ENCODE measurements around the gene UHRF1.
"Not testable (repeated sequence)": the region's sequence is repeated elsewhere in the genome, so short reads cannot be mapped to it uniquely, and the experiment has no call there.

Gene UHRF1

DNA sequence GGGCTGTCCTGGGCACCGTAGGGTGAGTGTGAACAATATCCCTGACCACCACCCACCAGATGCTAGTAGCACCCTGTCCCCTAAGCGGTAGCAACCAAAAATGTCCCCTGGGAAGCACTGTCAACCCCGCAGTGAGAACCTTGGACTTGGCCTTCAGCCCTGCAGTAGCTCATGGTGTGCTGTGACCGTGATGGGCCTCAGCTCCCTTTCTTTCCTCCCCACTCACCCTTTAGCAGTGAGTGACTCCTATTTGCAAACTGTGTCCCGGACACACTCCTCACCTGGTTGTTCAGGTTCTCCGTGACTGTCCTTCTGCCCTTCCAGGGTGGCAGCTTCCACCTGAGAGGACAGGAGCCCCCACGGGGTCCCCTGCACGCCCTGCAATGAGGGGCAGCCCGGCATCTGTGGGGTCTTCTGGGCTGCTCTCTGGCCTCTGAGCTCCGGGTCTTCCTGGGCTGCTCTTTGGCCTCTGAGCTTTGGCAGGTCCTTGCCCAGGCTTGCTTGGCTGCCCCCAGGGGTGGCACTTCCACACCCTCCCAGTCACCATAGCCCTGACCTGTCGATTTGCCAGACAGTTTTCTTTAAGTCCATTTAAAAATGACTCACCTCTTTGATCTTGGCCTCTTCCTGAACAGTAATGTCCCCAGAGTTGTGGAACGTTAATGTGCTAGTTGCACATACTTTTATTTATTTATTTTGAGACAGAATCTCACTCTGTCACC lies 63.4 kb downstream of the UHRF1 start:
- H3K4me1 ChIP-seq (ENCODE audit: insufficient read depth, low read length, poor library complexity, severe bottlenecking): peaks cover 30% of the 10 kb centered on the region
- peak overlapping the region; percentile 99 for H3K4me2 ChIP-seq (ENCODE audit: low read depth, low read length, poor library complexity, severe bottlenecking)
- peaks cover 14% of the 10 kb centered on the region; the same call in 1 of the 2 replicates for H3K36me3 ChIP-seq (ENCODE audit: insufficient read depth, low read length)
- H3K79me2 ChIP-seq (ENCODE audit: insufficient read depth, low read length): peaks cover 82% of the 10 kb centered on the region
- H3K9me3 ChIP-seq (ENCODE audit: insufficient read depth, low read depth, low read length): no peaks in the 10 kb centered on the region
- H3K9me2 ChIP-seq (replicated peaks; ENCODE audit: low read depth, low read length): no peaks in the 10 kb centered on the region
- no peak for TF ChIP-seq EZH2phosphoT487 (IDR thresholded peaks at IDR 0.05; ENCODE audit: borderline replicate concordance)
- TF ChIP-seq, protein P1, sequence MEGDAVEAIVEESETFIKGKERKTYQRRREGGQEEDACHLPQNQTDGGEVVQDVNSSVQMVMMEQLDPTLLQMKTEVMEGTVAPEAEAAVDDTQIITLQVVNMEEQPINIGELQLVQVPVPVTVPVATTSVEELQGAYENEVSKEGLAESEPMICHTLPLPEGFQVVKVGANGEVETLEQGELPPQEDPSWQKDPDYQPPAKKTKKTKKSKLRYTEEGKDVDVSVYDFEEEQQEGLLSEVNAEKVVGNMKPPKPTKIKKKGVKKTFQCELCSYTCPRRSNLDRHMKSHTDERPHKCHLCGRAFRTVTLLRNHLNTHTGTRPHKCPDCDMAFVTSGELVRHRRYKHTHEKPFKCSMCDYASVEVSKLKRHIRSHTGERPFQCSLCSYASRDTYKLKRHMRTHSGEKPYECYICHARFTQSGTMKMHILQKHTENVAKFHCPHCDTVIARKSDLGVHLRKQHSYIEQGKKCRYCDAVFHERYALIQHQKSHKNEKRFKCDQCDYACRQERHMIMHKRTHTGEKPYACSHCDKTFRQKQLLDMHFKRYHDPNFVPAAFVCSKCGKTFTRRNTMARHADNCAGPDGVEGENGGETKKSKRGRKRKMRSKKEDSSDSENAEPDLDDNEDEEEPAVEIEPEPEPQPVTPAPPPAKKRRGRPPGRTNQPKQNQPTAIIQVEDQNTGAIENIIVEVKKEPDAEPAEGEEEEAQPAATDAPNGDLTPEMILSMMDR (conservative IDR thresholded peaks at IDR 0.05; ENCODE audit: low read length): no peak
- H3K27me3 ChIP-seq (ENCODE audit: insufficient read depth, low read length, poor library complexity, severe bottlenecking): no peaks in the 10 kb centered on the region
- peaks cover 70% of the 10 kb centered on the region for H4K20me1 ChIP-seq (ENCODE audit: insufficient read depth, low read length, poor library complexity, severe bottlenecking)
- H3K9ac ChIP-seq (ENCODE audit: low read depth, low read length, poor library complexity, severe bottlenecking): peak overlapping the region; percentile 90
- peak overlapping the region; percentile 88 for H3K4me3 ChIP-seq (ENCODE audit: low read length, poor library complexity, severe bottlenecking)
- no peak overlapping the region for H2AFZ ChIP-seq (ENCODE audit: low read length)
- no peaks in the 10 kb centered on the region for H3F3A ChIP-seq (ENCODE audit: low read depth)

DNA sequence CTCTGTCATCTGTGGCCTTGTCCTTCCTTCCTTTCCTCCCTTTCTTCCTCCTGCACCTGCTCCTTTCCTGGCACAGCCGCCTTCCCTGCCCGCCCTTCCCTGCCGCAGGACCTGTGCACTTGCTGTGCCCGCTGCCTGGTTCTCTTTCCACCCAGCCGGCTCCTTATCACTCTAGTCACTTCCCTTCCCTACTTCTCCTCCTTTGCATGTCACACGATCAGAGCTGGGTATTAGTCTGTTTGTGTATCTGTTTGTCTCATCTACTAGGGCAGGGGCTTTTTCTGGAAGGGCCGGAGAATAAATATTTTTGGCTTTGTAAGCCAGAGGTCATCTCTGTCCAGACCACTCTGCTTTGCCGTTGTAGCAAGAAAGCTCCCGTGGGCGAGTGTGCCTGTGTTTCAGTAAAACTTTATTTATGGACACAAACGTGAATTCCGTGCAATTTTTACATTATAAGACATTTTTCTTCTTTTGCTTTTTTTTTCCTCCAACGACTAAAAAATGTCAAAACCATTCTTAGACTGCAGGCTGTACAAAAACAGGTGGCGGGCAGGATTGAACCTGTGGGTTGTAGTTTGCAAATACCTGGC lies 65.7 kb downstream of the UHRF1 start:
- H3K4me2 ChIP-seq (ENCODE audit: low read depth, low read length, poor library complexity, severe bottlenecking): no peak overlapping the region
- H3K27me3 ChIP-seq (ENCODE audit: insufficient read depth, low read length, poor library complexity, severe bottlenecking): no peaks in the 10 kb centered on the region
- H3K4me1 ChIP-seq (ENCODE audit: insufficient read depth, low read length, poor library complexity, severe bottlenecking): peaks cover 22% of the 10 kb centered on the region
- H3K36me3 ChIP-seq (ENCODE audit: insufficient read depth, low read length): peaks cover 18% of the 10 kb centered on the region; the same call in 1 of the 2 replicates
- H3K4me3 ChIP-seq (ENCODE audit: low read length, poor library complexity, severe bottlenecking): no peak overlapping the region
- no peak overlapping the region for H3K9ac ChIP-seq (ENCODE audit: low read depth, low read length, poor library complexity, severe bottlenecking)
- no peak overlapping the region for H2AFZ ChIP-seq (ENCODE audit: low read length)
- H3K9me2 ChIP-seq (replicated peaks; ENCODE audit: low read depth, low read length): no peaks in the 10 kb centered on the region
- peaks cover 81% of the 10 kb centered on the region for H4K20me1 ChIP-seq (ENCODE audit: insufficient read depth, low read length, poor library complexity, severe bottlenecking)
- no peaks in the 10 kb centered on the region for H3F3A ChIP-seq (ENCODE audit: low read depth)
- peaks cover 98% of the 10 kb centered on the region for H3K79me2 ChIP-seq (ENCODE audit: insufficient read depth, low read length)
- H3K9me3 ChIP-seq (ENCODE audit: insufficient read depth, low read depth, low read length): no peaks in the 10 kb centered on the region
- no peak for TF ChIP-seq EZH2phosphoT487 (IDR thresholded peaks at IDR 0.05; ENCODE audit: borderline replicate concordance)
- TF ChIP-seq, protein P1 (conservative IDR thresholded peaks at IDR 0.05; ENCODE audit: low read length): no peak

DNA sequence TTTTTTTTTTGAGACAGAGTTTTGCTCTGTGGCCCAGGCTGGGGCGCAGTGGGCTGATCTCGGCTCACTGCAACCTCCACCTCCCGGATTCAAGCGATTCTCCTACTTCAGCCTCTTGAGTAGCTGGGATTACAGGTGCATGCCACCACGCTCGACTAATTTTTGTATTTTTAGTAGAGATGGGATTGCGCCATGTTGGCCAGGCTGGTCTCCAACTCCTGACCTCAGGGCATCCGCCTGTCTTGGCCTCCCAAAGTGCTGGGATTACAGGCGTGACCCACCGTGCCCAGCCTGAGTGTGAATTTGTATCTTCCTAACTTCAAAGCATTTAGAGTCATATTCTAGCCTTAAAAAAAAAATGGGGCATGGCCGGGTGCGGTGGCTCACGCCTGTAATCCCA lies 66.3 kb downstream of the UHRF1 start:
- not testable (repeated sequence) for H3K27me3 ChIP-seq (ENCODE audit: insufficient read depth, low read length, poor library complexity, severe bottlenecking); H3K9ac ChIP-seq (ENCODE audit: low read depth, low read length, poor library complexity, severe bottlenecking); H3K4me3 ChIP-seq (ENCODE audit: low read length, poor library complexity, severe bottlenecking); H3K4me2 ChIP-seq (ENCODE audit: low read depth, low read length, poor library complexity, severe bottlenecking); H3K9me2 ChIP-seq (replicated peaks; ENCODE audit: low read depth, low read length); H2AFZ ChIP-seq (ENCODE audit: low read length); H3F3A ChIP-seq (ENCODE audit: low read depth); H3K9me3 ChIP-seq (ENCODE audit: insufficient read depth, low read depth, low read length)
- Histone ChIP-seq H3K36me3 (ENCODE audit: insufficient read depth, low read length) (peaks cover 18% of the 10 kb centered on the region; the same call in 1 of the 2 replicates), H3K4me1 (ENCODE audit: insufficient read depth, low read length, poor library complexity, severe bottlenecking) (peaks cover 16% of the 10 kb centered on the region), H3K79me2 (ENCODE audit: insufficient read depth, low read length) (peaks cover 98% of the 10 kb centered on the region), H4K20me1 (ENCODE audit: insufficient read depth, low read length, poor library complexity, severe bottlenecking) (peaks cover 75% of the 10 kb centered on the region)
